Fibroblast of skin of back (primary cell): ENCODE measurements around the gene ZFP69B. TPM values are rescaled to one million over a fixed set of nuclear protein-coding genes. Genes with fewer than 3 reads are reported as not detected.
A peak's percentile ranks its signal among the peaks of the same experiment; 100 is the strongest.

Source experiments
- DNase-seq: peaks from one replicate; pipeline ENCODE4 v3.0.0-alpha.2; 2013
- polyA plus RNA-seq, 2 experiments: library from polyadenylated mRNA; unstranded; fragments of 120-200 nt; gene quantifications; one replicate each; pipeline ENCODE4 v1.2.1, GENCODE V29; 2013; ENCODE audit not compliant: insufficient read length in 2 of 2

Gene ZFP69B
- polyA plus RNA-seq (2013, experiment 1 of 2; ENCODE audit: insufficient read length): 3.0 TPM
- 2.3 TPM for polyA plus RNA-seq (2013, experiment 2 of 2; ENCODE audit: insufficient read length)

- peak; percentile 91 for DNase-seq
Observed at GRCh38 chr1:40449684-40450494, at the start of gene ZFP69B. Gene ZFP69B, plus strand, starts transcription at chr1:40450476. Its CDS starts 486 bp downstream, at chr1:40450962.

DNA sequence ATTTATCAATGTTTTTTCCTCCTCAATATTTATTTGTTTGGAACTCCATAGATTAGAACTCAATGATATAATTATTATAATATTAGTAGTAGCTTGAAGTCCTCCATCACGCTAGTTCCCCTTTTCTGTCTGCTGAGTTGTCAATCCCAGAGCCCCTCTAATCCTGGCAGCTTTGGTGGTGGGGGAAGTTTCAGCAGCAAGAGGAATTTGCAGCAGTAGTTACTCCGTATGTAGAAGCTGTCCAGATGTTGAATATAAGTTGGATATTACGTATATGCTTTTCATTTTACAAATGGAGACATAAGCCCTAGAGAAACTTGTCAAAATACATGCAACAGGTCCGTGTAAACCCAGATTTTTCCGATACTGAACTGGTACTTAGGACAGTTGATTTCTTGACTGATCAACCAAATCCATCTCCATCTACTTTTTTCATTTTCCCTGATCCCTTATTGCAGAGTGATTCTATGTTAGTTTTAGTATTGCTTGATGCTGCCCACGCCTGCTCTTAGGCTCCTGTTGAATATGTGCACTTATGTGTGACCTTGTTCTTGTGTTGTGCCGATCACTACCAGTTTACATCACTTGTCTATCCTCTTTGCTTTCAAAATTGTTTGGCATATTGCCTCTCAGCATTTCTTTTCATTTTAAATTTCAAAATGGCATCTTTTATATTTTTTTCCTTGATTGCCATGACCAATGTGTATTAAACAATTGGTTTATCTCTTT, 48.6 kb upstream of the ZFP69B start:
- no peak for DNase-seq

GRCh38 chr1:40404670-40405462, 45.4 kb upstream of the ZFP69B start:
- DNase-seq: peak; percentile 59

DNA sequence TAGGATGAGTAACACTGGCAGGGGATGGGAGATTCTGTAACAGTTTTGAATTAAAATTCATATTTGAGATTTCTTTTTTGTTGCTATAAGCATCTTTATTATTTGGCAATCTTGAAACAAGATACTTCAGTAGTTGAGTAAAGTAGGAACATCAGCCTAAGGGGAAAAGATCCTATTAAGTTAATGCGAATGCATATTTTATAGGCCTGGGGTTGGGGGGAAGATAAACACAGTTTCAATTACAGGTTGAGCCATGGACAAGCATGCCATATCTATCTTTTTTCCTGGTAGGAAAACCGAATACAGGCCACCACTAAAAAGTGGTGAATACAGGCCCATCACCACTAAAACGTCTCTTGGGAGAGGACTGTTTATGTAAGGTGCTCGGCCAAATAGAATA, 44.5 kb upstream of the ZFP69B start:
- no peak for DNase-seq

- no peak for DNase-seq
Observed at GRCh38 chr1:40407453-40407852, 42.8 kb upstream of the ZFP69B start.

GRCh38 chr1:40409467-40409866, 40.8 kb upstream of the ZFP69B start:
- no peak for DNase-seq

- no peak for DNase-seq
Observed at GRCh38 chr1:40411294-40411693, 39.0 kb upstream of the ZFP69B start.

DNA sequence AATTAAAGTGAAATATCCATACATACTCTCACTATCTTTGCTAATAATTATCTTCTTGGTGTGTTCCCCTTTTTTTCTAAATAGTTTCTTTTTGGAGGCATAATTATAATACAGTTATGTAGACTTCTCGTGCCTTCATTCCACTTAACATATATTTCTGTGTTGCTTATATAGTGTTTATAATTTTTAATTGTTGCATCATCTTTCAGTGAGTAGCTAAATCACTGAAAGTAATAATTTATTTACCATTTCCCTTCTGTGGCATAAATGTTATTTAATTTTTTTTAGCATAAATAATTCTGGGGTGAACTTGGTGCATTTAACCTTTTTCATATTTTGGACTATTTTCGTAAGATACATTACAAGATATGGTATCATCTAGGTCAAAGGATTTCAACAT, 38.4 kb upstream of the ZFP69B start:
- DNase-seq: no peak

DNA sequence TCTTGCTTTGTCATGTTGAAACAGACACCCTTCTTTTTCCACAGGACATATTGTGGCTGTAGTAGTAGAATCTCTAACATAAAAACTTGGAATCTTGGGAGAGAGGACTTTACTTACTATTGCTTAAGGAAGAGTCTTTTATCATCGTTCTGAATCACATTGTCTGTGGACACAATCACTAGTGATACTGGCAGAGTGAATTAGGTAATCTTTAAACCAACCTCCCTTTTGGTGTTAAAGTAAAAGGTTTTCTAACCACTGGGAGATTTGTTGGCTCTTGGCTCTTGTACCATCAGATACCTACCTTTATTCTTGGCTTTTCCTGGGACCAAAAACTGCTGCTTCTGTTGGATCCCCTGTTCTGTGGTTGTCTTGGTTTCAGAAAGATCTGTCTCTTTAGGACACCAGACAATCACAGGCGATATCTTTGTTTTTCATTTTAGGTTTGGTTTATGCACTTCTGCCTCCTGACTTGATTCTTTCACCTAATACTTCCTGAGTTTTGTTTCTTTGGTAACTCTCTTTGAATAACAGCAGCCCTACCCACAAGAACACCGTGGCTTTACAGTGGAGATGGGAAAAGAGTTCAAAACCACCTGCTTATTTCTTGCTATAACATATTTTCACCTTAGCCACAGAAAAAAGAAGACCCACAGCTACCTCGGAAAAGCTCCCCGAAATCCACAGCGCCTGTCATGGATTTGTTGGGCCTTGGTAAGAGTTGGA, 36.6 kb upstream of the ZFP69B start:
- DNase-seq: no peak

- no peak for DNase-seq
Observed at GRCh38 chr1:40414331-40414730, 35.9 kb upstream of the ZFP69B start.

DNA sequence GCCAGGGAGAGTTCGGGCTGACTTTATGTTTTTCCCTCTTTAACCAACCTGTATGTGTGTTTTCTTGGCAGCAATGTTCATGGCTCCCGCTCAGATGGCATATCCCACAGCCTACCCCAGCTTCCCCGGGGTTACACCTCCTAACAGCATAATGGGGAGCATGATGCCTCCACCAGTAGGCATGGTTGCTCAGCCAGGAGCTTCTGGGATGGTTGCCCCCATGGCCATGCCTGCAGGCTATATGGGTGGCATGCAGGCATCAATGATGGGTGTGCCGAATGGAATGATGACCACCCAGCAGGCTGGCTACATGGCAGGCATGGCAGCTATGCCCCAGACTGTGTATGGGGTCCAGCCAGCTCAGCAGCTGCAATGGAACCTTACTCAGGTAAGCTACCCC, 33.6 kb upstream of the ZFP69B start:
- no peak for DNase-seq

DNA sequence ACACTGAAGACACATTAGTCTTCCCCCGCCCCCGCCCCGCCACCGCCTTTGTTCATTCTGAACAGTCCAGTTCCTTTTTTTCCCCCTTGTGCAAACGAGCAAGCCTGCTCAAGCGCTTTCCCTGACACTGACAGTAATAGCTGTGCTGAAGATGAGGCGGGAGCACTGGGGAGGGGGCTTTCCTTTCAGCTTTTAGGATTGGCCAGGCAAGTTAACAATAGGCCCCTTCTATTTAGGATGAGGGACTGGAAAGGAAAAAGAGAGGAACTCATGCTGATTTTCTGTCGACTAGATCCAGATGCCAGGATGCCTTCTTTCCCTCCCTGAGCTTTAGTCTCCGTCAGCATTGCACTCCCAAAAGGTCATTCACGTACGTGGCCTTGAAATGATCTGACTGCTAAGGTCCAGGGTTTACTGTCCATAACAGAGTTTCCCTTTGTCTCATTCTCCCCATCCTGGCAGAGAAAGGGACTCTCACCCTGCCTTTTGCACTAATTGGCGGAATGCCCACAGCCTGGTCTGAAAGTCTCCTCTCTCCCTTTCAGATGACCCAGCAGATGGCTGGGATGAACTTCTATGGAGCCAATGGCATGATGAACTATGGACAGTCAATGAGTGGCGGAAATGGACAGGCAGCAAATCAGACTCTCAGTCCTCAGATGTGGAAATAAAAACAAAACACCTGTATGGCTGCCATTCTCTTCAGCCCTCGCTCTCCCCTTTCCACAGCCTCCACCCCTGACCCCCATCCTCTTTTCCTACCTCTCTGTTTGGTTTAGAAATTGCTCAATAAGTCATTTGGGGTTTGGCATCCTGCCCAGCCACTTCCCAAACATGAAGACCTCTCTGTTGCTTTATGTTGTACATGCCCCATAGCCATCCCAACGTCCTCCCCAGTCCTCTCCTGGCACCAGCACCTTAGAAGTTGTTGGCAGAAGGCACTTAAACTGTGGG, 28.6 kb upstream of the ZFP69B start:
- DNase-seq: no peak

GRCh38 chr1:40422630-40423263, 27.5 kb upstream of the ZFP69B start:
- no peak for DNase-seq

GRCh38 chr1:40423264-40423642, 27.0 kb upstream of the ZFP69B start:
- no peak for DNase-seq

DNA sequence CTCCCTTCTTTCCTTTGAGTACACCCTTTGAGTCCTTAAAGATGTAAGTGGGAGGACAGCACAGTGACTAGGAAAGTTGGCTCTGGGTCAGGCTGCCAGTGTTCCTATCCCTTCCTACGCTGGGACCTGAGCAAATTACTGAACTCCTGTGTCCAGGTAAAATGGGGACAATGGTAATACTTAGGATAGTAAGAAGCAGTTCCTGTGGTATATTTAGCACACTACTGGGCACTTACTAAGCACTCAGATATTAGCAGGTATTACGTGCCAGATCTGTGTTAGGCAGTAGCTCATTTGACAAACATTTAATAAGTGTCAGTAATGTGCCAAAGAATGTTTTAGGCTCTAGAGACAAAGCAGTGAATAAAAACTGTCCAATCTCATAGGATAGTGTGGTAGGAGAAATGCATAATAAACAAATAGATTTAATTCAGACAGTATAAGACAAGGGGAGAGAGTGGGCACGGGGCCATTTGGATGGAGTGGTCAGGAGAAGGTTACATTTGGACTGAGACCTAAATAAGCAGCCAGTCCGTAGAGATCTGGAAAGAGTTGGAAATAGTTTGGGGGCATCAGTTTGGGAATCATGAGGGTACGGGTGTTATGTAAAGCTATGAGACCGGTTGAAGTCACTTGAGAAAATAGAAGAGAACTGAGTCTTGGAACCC, 26.2 kb upstream of the ZFP69B start:
- no peak for DNase-seq

- no peak for DNase-seq
Observed at GRCh38 chr1:40425198-40425597, 25.1 kb upstream of the ZFP69B start.

DNA sequence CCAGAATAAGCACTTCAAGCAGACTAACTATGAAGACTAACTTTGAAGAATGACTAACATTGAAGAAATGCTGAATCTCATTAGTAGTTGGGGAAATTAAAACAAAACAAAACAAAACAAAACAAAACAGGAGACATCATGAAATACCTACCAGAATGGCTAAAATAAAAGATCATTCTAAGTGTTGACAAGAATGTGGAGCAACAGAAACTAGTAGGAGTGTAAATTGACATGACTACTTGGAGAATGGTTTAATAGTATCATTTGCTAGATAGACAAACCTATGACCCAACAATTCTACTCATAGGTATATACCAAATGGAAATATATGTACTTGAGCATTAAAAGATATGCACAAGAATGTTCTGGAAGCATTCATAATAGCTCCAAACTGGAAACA, 18.9 kb upstream of the ZFP69B start:
- no peak for DNase-seq

GRCh38 chr1:40432644-40433390, 17.5 kb upstream of the ZFP69B start:
- peak; percentile 54 for DNase-seq

DNA sequence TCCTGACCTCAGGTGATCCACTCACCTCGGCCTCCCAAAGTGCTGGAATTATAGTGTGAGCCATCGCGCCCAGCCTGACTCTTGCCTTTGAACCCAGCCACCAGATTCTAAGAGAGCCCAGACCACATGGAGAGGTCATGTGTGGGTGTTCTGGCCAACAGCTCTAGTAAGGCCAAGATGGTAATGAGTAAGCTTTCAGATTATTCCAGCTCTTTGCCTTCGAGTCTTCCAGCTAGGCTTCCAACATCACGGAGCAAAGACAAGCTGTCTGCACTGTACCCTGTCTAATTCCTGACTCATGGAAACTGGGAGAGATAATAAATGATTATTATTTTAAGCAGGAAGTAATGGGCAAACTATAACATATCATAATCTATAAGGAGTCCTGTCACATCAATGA, 14.8 kb upstream of the ZFP69B start:
- DNase-seq: no peak
